ENCODE results near the gene GIMAP2.

The GIMAP2 gene

DNA sequence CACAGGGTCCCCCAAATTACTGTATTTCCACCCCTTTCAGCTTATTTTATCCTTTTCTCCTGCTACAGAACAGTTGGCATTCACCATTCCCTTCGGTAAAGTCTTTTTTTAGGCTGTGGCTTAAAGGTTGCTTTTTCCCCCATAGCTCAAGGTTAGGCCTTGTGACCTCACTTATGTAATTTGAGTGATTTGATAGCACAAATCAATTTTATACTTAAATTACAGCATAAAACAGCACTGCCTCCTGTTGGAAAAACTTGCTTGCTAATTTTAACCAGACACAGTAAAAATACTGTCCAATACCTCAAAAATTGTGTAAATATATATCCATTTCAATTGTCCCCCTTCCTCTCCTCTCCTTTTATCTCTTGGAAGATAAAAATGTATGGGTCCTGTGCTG lies 38.0 kb downstream of the GIMAP2 start:
- FAIRE-seq (no peak), DNase-seq (ENCODE audit: insufficient read length, low spot score) (no peak)
- TF ChIP-seq, protein P1, sequence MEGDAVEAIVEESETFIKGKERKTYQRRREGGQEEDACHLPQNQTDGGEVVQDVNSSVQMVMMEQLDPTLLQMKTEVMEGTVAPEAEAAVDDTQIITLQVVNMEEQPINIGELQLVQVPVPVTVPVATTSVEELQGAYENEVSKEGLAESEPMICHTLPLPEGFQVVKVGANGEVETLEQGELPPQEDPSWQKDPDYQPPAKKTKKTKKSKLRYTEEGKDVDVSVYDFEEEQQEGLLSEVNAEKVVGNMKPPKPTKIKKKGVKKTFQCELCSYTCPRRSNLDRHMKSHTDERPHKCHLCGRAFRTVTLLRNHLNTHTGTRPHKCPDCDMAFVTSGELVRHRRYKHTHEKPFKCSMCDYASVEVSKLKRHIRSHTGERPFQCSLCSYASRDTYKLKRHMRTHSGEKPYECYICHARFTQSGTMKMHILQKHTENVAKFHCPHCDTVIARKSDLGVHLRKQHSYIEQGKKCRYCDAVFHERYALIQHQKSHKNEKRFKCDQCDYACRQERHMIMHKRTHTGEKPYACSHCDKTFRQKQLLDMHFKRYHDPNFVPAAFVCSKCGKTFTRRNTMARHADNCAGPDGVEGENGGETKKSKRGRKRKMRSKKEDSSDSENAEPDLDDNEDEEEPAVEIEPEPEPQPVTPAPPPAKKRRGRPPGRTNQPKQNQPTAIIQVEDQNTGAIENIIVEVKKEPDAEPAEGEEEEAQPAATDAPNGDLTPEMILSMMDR (IDR thresholded peaks at IDR 0.05; ENCODE audit: insufficient read depth, missing control alignments), result no peak

DNA sequence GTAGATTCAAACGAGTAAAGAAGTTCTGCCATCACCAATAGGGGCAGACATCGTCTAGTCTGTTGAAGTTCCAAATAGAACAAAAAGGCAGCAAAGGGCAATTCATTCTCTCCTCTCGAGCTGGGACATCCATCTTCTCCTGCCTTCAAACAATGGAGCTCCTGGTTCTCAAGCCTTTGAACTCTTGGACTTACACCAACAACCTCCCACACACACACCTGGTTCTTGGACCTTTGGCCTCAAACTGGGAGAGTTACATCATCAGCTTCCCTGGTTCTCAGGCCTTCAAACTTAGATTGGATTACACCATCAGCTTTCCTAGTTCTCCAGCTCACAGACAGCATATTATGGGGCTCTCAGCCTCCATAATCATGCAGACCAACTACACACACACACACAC lies 41.9 kb downstream of the GIMAP2 start:
- FAIRE-seq, result no peak
- no peak for DNase-seq (ENCODE audit: insufficient read length, low spot score)
- TF ChIP-seq, protein P1 (IDR thresholded peaks at IDR 0.05; ENCODE audit: insufficient read depth, missing control alignments), result no peak

DNA sequence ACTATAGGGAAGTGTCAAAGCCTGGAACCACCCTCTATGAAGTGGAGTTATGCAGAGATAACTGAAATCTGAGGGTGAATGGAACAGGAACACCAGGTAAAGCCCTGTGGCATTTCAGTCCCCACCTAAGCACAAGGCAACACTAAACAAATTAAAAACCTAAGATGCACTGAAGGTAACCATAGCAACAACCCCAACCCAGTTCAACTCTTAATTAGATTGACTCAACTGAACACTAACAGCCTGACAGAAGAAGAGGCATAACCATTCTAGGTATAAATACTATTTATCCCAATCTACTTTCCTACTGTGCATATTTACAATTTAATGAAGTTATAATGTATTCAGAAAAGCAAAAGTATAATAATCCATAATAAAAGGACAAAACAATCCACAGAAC lies 42.5 kb downstream of the GIMAP2 start:
- FAIRE-seq, result no peak
- TF ChIP-seq, protein P1 (IDR thresholded peaks at IDR 0.05; ENCODE audit: insufficient read depth, missing control alignments), result no peak

DNA sequence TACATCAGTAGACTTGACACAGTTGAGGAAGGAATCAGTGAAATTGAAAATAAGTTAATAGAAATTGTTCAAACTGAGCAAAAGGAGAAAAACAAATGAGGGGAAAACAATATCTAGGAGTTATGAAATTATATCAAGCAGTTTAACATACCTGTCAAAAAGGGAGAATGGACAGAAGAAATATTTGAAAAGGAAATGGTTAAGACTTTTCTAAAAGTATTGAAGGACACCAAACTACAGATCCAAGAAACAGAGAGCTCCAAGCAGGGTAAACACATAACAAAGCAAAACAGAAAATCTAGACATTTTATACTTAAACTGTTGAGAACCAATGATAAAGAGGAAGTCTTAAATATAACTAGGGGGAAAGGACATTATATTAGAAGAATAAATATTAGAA lies 43.1 kb downstream of the GIMAP2 start:
- DNase-seq (ENCODE audit: insufficient read length, low spot score) (no peak), FAIRE-seq (no peak)
- TF ChIP-seq, protein P1 (IDR thresholded peaks at IDR 0.05; ENCODE audit: insufficient read depth, missing control alignments), result no peak

More for the DNA sequence above, 42.5 kb downstream of the GIMAP2 start:
- DNase-seq (ENCODE audit: insufficient read length, low spot score), result no peak

DNA sequence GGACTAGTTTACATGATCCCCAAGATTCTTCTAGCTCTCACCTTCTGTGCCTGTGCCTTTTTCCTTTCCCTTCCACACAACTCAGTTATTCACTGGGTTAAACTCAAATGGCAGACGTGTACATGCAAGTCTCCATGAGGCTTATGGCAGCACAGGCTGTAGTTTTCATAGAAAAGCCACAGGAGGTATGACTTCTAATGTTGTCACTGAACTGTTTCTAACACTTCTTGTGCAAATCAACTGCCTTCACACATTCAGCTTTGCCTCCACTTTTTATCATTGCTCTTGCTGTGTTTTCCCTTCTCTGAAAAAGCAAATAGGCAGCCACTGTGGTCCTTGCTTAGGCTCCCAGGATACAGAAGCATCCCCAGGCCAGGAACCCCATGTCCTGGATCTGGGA lies 46.4 kb downstream of the GIMAP2 start:
- DNase-seq (ENCODE audit: insufficient read length, low spot score) (no peak), FAIRE-seq (no peak)
- TF ChIP-seq, protein P1 (IDR thresholded peaks at IDR 0.05; ENCODE audit: insufficient read depth, missing control alignments), result no peak

DNA sequence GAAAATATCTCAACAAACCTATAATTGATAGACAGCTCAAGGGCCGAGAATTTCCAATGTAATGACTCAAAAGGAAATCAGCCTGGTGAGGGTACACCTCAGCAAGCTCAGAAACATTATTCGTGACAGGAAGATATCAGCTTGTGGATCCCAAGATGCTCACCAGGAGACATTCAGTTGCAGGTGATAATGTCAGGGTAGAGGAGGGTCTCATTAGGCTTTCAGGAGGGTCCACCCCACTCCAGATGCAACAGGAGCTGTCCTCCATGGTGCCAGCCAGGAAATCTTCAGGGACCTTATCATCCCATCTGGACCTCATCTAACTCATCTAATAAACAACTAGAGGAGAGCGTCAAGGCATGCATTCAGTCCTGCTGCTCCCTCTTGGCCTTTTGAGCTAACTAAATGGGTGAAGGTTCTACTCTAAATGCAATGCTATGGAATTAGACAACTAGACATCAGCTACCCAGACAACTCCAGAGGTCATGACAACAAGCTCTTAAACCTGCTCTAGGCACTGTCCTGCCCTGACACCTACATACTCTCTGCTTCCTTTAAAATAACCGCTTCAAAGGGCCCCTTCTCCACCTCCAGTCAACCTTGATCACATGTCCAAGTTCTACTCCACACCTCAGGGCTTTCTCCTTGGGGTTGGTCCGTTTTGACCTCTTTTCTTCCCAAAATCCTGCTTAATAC lies 47.4 kb downstream of the GIMAP2 start:
- TF ChIP-seq, protein P1 (IDR thresholded peaks at IDR 0.05; ENCODE audit: insufficient read depth, missing control alignments), result no peak
- FAIRE-seq, result no peak

DNA sequence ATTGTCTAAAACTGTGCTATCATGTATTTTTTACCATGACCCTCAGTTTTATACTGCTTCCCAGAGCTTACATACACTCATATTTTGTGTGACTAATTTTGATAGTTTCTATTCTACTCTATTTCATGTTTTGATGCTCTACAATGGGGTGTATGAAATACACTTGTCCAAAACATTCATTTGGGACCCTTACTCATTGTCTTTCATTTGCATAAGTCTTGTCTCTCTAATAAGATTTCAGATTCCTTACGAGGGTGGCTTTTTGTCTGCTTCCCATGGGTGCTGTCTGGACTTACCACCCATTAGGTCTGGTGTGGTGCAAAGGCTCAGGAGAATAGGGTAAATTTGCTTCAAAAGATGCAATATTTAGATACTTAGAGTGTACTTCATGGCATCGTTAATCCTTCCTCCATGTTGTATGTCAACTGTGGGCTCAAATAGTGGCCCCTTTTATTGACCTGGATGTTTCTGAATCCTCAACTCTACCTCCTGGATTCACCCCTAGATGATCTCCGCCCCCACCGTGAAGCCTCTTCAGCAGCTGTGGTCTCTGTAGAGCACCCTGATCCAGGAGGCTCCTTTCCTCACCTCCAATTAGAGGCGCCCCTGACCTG lies 48.1 kb downstream of the GIMAP2 start:
- FAIRE-seq (no peak), DNase-seq (ENCODE audit: insufficient read length, low spot score) (no peak)
- TF ChIP-seq, protein P1 (IDR thresholded peaks at IDR 0.05; ENCODE audit: insufficient read depth, missing control alignments), result no peak

More for the DNA sequence above, 47.4 kb downstream of the GIMAP2 start:
- DNase-seq (ENCODE audit: insufficient read length, low spot score), result no peak
